GM12874 (cell line): Measurements from ENCODE around the gene AEBP1.

Experiments
- TF ChIP-seq, protein P1 (sequence below): IDR thresholded peaks from 2 replicates; pipeline ENCODE4 v1.5.1; 2011; ENCODE audit warnings: low read depth, mild to moderate bottlenecking, control low read depth, low read length, moderate library complexity; ENCODE audit not compliant: insufficient read depth

The AEBP1 gene

DNA sequence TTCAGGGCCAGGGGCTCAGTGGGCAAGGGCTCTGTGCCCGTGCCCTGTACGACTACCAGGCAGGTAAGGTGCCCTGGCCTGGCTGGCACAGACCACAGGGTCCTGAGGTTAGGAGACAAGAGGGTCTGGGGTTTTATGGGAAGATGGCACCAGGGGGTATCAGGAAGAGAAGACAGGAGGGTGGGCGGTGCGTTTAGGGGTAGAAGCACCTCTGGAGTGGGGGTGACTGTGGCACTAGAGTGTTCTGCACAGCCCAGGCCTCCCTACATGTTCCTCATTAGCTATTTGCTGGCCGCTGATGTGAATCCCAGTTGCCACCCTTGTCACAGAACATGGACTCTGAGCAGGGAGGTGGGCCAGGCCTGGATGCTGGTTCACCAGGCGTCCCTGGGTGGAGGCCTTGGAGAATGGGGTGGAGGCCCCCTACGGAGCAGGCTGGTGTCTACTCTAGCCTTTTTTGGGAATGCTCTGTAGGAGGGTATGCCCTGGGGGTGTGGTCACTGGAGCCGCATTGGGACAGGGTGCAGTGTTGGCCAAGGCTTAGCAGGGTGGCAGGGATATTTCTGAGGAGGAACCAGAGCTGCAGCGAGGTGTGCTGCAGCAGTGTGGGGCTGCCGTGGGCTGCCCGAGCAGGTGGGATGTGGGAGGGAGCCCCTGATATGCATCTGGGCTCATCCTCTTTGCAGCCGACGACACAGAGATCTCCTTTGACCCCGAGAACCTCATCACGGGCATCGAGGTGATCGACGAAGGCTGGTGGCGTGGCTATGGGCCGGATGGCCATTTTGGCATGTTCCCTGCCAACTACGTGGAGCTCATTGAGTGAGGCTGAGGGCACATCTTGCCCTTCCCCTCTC, 43.8 kb upstream of the AEBP1 start:
- TF ChIP-seq, protein P1, sequence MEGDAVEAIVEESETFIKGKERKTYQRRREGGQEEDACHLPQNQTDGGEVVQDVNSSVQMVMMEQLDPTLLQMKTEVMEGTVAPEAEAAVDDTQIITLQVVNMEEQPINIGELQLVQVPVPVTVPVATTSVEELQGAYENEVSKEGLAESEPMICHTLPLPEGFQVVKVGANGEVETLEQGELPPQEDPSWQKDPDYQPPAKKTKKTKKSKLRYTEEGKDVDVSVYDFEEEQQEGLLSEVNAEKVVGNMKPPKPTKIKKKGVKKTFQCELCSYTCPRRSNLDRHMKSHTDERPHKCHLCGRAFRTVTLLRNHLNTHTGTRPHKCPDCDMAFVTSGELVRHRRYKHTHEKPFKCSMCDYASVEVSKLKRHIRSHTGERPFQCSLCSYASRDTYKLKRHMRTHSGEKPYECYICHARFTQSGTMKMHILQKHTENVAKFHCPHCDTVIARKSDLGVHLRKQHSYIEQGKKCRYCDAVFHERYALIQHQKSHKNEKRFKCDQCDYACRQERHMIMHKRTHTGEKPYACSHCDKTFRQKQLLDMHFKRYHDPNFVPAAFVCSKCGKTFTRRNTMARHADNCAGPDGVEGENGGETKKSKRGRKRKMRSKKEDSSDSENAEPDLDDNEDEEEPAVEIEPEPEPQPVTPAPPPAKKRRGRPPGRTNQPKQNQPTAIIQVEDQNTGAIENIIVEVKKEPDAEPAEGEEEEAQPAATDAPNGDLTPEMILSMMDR: no peak

DNA sequence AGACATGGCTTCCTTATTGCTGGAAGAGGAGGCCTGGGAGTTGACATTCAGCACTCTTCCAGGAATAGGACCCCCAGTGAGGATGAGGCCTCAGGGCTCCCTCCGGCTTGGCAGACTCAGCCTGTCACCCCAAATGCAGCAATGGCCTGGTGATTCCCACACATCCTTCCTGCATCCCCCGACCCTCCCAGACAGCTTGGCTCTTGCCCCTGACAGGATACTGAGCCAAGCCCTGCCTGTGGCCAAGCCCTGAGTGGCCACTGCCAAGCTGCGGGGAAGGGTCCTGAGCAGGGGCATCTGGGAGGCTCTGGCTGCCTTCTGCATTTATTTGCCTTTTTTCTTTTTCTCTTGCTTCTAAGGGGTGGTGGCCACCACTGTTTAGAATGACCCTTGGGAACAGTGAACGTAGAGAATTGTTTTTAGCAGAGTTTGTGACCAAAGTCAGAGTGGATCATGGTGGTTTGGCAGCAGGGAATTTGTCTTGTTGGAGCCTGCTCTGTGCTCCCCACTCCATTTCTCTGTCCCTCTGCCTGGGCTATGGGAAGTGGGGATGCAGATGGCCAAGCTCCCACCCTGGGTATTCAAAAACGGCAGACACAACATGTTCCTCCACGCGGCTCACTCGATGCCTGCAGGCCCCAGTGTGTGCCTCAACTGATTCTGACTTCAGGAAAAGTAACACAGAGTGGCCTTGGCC, 43.0 kb upstream of the AEBP1 start:
- TF ChIP-seq, protein P1: no peak

DNA sequence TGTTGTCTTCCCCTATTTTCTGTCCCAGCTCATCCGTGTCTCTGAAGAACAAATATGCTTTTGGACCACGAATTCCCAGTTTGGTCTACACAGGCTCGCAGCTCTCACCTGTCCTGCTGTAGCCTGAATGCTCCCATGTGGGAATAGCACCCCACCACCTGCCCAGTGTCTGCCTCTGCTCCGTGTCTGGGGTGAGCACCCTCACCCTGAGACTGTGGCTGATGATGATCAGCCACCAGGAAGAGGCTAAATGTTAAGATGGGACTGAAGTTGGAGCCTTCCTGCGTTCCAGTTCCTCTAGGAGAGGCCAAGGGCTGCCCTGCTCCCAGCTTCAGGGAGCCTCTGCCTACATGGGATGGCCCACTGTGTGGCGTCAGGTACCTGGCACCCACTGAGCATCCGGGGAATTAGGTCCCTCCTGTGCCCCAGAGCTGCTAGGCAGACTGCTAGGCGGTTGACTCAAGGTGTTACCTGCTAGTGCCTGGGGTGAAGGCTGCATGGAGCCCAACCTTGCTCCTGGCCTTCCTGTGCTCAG, 42.4 kb upstream of the AEBP1 start:
- TF ChIP-seq, protein P1: no peak

DNA sequence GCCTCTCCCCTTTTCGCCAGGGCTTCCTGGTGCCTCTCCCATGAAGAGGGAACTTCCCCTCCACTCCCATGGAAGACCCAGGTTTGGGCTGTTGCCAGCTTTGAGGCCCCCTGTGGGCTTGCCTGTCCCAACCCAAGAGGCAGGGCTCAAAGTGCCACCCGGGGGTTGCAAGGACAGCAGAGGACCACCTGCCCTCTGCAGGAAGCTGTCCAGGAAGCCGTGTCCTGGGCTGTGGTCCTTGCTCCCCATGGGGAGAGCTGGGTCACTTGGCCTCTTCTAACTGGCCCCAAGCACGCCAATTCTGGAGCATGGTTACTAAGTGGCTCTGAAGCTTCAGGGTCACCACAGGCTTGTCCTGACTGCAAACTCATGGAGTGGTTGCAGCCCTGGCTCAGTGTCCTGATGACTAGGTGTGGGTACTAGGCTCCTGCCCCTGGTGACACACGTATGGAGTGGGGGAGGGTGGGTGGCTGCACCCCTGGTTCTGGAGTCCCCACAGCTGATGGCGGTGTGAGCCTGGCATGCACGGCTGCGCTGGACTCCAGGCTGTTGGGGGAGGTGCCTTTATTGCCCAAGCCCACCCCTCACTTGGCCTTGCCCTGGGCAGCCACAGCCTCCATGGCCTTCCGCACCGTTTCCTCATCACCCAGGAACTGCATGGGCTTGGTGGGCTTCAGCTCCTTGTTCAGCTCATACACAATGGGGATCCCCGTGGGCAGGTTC, 41.8 kb upstream of the AEBP1 start:
- TF ChIP-seq, protein P1: no peak

DNA sequence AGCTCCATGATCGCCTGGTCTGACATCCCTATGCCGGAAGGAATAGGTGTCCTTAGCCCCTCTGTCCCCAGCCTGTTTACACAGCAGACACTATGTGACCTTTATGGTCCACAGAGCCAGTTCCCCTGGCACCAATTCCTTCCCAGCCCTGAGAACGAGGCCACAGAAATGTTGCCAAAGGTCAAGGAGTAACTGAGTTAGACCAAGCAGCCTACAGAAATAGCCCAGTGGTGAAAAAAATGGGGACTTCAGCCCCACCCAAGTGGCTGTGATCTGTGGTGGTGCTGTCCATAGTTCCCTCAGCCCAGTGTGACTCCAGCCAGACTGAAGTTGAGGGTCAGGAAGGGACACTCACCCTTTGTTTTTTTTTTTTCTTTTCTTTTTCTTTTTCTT, 41.2 kb upstream of the AEBP1 start:
- TF ChIP-seq, protein P1: no peak

DNA sequence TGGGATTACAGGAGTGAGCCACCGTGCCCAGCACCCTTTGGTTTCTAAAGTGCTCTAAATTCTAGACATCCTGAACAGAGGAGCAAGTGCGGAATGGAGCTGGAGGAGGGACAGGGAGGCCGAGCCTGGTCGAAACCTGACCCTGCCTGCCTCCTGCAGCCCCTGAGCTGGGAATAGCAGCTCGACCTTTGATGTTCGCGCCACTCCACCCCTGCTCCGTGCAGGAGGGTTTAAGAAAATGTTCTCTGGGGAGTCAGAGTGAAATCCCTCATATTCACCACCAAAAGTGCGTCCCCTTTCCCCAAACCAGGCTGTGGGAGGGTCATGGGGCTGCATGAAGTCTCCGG, 40.6 kb upstream of the AEBP1 start:
- TF ChIP-seq, protein P1: no peak
